H9 (cell line): ENCODE measurements around the gene ENDOU. TPM values are rescaled to one million over a fixed set of nuclear protein-coding genes. Genes with fewer than 3 reads are reported as not detected.

Experiments
- DNase-seq: peaks from one replicate; pipeline ENCODE4 v3.0.0-alpha.2; 2017
- H2AFZ ChIP-seq: one replicate; pipeline ENCODE4 v1.6.1; 2013; ENCODE audit warnings: mild to moderate bottlenecking, low read length, control low read depth, moderate library complexity
- H2AK5ac ChIP-seq: 2 replicates; pipeline ENCODE4 v1.6.1; 2013; ENCODE audit warnings: low read length, control low read depth, mixed read lengths; ENCODE audit not compliant: insufficient read length
- H2BK120ac ChIP-seq: one replicate; pipeline ENCODE4 v1.6.1; 2013; ENCODE audit warnings: low read depth, mild to moderate bottlenecking, low read length, control low read depth, inconsistent platforms; ENCODE audit not compliant: poor library complexity, severe bottlenecking
- H2BK12ac ChIP-seq: 2 replicates; pipeline ENCODE4 v1.6.1; 2013; ENCODE audit warnings: low read length, control low read depth, mixed read lengths, low read depth; ENCODE audit not compliant: insufficient read length
- H2BK15ac ChIP-seq: 2 replicates; pipeline ENCODE4 v1.6.1; 2013; ENCODE audit warnings: low read depth, low read length, control low read depth
- H2BK20ac ChIP-seq: one replicate; pipeline ENCODE4 v1.6.1; 2013; ENCODE audit warnings: low read depth, mild to moderate bottlenecking, low read length, control low read depth, inconsistent platforms; ENCODE audit not compliant: poor library complexity, severe bottlenecking
- H2BK5ac ChIP-seq: 2 replicates; pipeline ENCODE4 v1.6.1; 2013; ENCODE audit warnings: low read length, control low read depth, mixed read lengths; ENCODE audit not compliant: insufficient read length
- H3K14ac ChIP-seq: 2 replicates; pipeline ENCODE4 v1.6.1; 2013; ENCODE audit warnings: low read length, control low read depth; ENCODE audit not compliant: insufficient read depth
- H3K18ac ChIP-seq: 2 replicates; pipeline ENCODE4 v1.6.1; 2013; ENCODE audit warnings: low read depth, mild to moderate bottlenecking, mixed read lengths, low read length, control low read depth; ENCODE audit not compliant: insufficient read length
- H3K23ac ChIP-seq: 2 replicates; pipeline ENCODE4 v1.6.1; 2013; ENCODE audit warnings: low read length, control low read depth, mixed read lengths, low read depth; ENCODE audit not compliant: insufficient read length
- H3K23me2 ChIP-seq: 2 replicates; pipeline ENCODE4 v1.6.1; 2013; ENCODE audit warnings: low read depth, mild to moderate bottlenecking, mixed read lengths, low read length, control low read depth; ENCODE audit not compliant: insufficient read length, poor library complexity, severe bottlenecking
- H3K27ac ChIP-seq: 2 replicates; pipeline ENCODE4 v1.5.1; 2013; ENCODE audit warnings: low read length, control low read depth, mixed read lengths, low read depth; ENCODE audit not compliant: insufficient read length
- H3K27me3 ChIP-seq: 2 replicates; pipeline ENCODE4 v1.6.1; 2013; ENCODE audit warnings: low read length, control low read depth, inconsistent platforms; ENCODE audit not compliant: insufficient read depth
- H3K4ac ChIP-seq: 2 replicates; pipeline ENCODE4 v1.6.1; 2013; ENCODE audit warnings: low read depth, mild to moderate bottlenecking, control low read depth, inconsistent platforms, low read length, moderate library complexity
- H3K4me1 ChIP-seq: 2 replicates; pipeline ENCODE4 v1.6.1; 2013; ENCODE audit warnings: low read length, control low read depth, inconsistent platforms; ENCODE audit not compliant: insufficient read depth
- H3K4me2 ChIP-seq: 2 replicates; pipeline ENCODE4 v1.6.1; 2013; ENCODE audit warnings: low read length, control low read depth, mixed read lengths; ENCODE audit not compliant: insufficient read length, insufficient read depth
- H3K56ac ChIP-seq: 2 replicates; pipeline ENCODE4 v1.6.1; 2013; ENCODE audit warnings: low read depth, mild to moderate bottlenecking, mixed read lengths, low read length, control low read depth; ENCODE audit not compliant: insufficient read length
- H3K79me1 ChIP-seq: 2 replicates; pipeline ENCODE4 v1.6.1; 2013; ENCODE audit warnings: low read depth, mild to moderate bottlenecking, moderate library complexity, low read length, control low read depth, inconsistent platforms; ENCODE audit not compliant: insufficient read depth, poor library complexity, severe bottlenecking
- H3K79me2 ChIP-seq: 2 replicates; pipeline ENCODE4 v1.6.1; 2013; ENCODE audit warnings: low read length, control low read depth, inconsistent platforms; ENCODE audit not compliant: insufficient read depth
- H3K9ac ChIP-seq: 2 replicates; pipeline ENCODE4 v1.6.1; 2013; ENCODE audit warnings: low read length, control low read depth, mixed read lengths; ENCODE audit not compliant: insufficient read length; ENCODE audit errors: extremely low read depth
- H3K9me3 ChIP-seq: one replicate; pipeline ENCODE4 v1.6.1; 2013; ENCODE audit warnings: low read depth, low read length, inconsistent platforms; ENCODE audit not compliant: control insufficient read depth
- H3T11ph ChIP-seq: one replicate; pipeline ENCODE4 v1.6.1; 2013; ENCODE audit warnings: mild to moderate bottlenecking, low read length, control low read depth, inconsistent platforms
- H4K20me1 ChIP-seq: one replicate; pipeline ENCODE4 v1.6.1; 2013; ENCODE audit not compliant: control insufficient read depth, insufficient read length, insufficient read depth
- H4K5ac ChIP-seq: 2 replicates; pipeline ENCODE4 v1.6.1; 2013; ENCODE audit warnings: low read depth, mild to moderate bottlenecking, mixed read lengths, low read length, control low read depth; ENCODE audit not compliant: insufficient read length
- H4K8ac ChIP-seq: replicated peaks from 2 replicates; pipeline ENCODE4 v1.6.1; 2013; ENCODE audit warnings: low read length, control low read depth, mixed read lengths, low read depth; ENCODE audit not compliant: insufficient read length
- H4K91ac ChIP-seq: 2 replicates; pipeline ENCODE4 v1.6.1; 2013; ENCODE audit warnings: low read depth, mild to moderate bottlenecking, moderate library complexity, mixed read lengths, low read length, control low read depth; ENCODE audit not compliant: insufficient read length
- H3K27ac Mint-ChIP-seq, 3 experiments: 2 replicates in 2 of 3; 3 replicates in 1 of 3; pipeline ENCODE4 v1.8.0; 2020 to 2021; ENCODE audit warnings: mixed read lengths in 3 of 3, mild to moderate bottlenecking in 1 of 3, moderate library complexity in 1 of 3
- H3K27me3 Mint-ChIP-seq: 2 replicates; pipeline ENCODE4 v1.8.0; 2021; ENCODE audit warnings: low read depth, mild to moderate bottlenecking, moderate library complexity, mixed read lengths
- H3K36me3 Mint-ChIP-seq, 3 experiments: 2 replicates in 2 of 3; 3 replicates in 1 of 3; pipeline ENCODE4 v1.8.0; 2020 to 2021; ENCODE audit warnings: low read depth in 3 of 3, mixed read lengths in 3 of 3; ENCODE audit not compliant: insufficient read depth in 1 of 3
- H3K4me1 Mint-ChIP-seq, 2 experiments: 2 replicates each; pipeline ENCODE4 v1.8.0; 2020; ENCODE audit warnings: mixed read lengths in 2 of 2
- H3K4me3 Mint-ChIP-seq, 2 experiments: 2 replicates in 1 of 2; 3 replicates in 1 of 2; pipeline ENCODE4 v1.8.0; 2020 to 2021; ENCODE audit warnings: mild to moderate bottlenecking in 2 of 2, mixed read lengths in 2 of 2, moderate library complexity in 1 of 2
- H3K9me3 Mint-ChIP-seq, 2 experiments: 2 replicates in 1 of 2; 3 replicates in 1 of 2; pipeline ENCODE4 v1.8.0; 2020; ENCODE audit warnings: mild to moderate bottlenecking in 2 of 2, mixed read lengths in 2 of 2, moderate library complexity in 1 of 2
- CTCF ChIP-seq: fragments of 200-600 bp; sonication (generic); conservative IDR thresholded peaks from 3 replicates; pipeline ENCODE4 v1.8.0; 2021; ENCODE audit warnings: antibody characterized with exemption, mild to moderate bottlenecking
- WGBS: extraction: QIAGEN DNeasy Blood & Tissue Kit; methylation state at CpG from one replicate; pipeline ENCODE4 v1.1.7; 2013; ENCODE audit warnings: missing lambda C conversion rate, low lambda C conversion rate, mixed read lengths; ENCODE audit not compliant: insufficient read length; ENCODE audit errors: extremely low coverage; 5-methylcytosine and 5-hydroxymethylcytosine counted together
- total RNA-seq: library from RNA; stranded (reverse); gene quantifications from 2 replicates; pipeline ENCODE4 v1.2.1, GENCODE V29; 2021

Gene ENDOU
- total RNA-seq, 1 experiment from 2014 or later, result not detected

- Histone ChIP-seq H3K4ac (no peak overlapping the region), H3K14ac (no peak overlapping the region), H3K56ac (no peak overlapping the region), H3K18ac (no peak overlapping the region), H3K9me3 (no peaks in the 10 kb centered on the region), H4K20me1 (no peaks in the 10 kb centered on the region), H2AFZ (no peak overlapping the region), H4K91ac (no peak overlapping the region), H3K79me1 (no peaks in the 10 kb centered on the region), H3K9ac (no peak overlapping the region), H2BK5ac (no peak overlapping the region), H2BK120ac (no peak overlapping the region), H2BK12ac (no peak overlapping the region), H3T11ph (no peak overlapping the region), H3K27me3 (no peaks in the 10 kb centered on the region), H3K4me1 (peaks cover 3% of the 10 kb centered on the region; the same call in 1 of the 2 replicates), H4K8ac (no peak overlapping the region), H3K23me2 (no peaks in the 10 kb centered on the region), H3K27ac (no peak overlapping the region), H3K23ac (no peak overlapping the region), H3K79me2 (no peaks in the 10 kb centered on the region), H2AK5ac (no peak overlapping the region), H4K5ac (no peak overlapping the region), H2BK15ac (no peak overlapping the region), H3K4me2 (no peak overlapping the region), H2BK20ac (no peak overlapping the region)
- TF ChIP-seq CTCF, result no peak
- Mint-ChIP-seq H3K4me1 (peaks cover 26 to 43% of the 10 kb centered on the region in 2 experiments), H3K4me3 (no peak overlapping the region), H3K9me3 (no peaks in the 10 kb centered on the region), H3K27me3 (peaks cover 5% of the 10 kb centered on the region), H3K36me3 (no peaks in the 10 kb centered on the region; a peak in 1 of 7 replicates), H3K27ac (no peak overlapping the region; a peak in 1 of 7 replicates)
- DNase-seq, result no peak
- no CpG with 5 or more reads among the region's 3 CpGs for WGBS
Measured at GRCh38 chr12:47739297-47739696, 14.0 kb upstream of the ENDOU start.
